GOT3 (cell line): ENCODE measurements around the gene NDUFV2.
"Not testable (repeated sequence)": the region's sequence is repeated elsewhere in the genome, so short reads cannot be mapped to it uniquely, and the experiment has no call there.

Source experiments
- DNase-seq: peaks from one replicate; lab custom pipeline; 2025; ENCODE audit warnings: mixed read lengths; lab: John Stamatoyannopoulos, UW

The NDUFV2 gene

DNA sequence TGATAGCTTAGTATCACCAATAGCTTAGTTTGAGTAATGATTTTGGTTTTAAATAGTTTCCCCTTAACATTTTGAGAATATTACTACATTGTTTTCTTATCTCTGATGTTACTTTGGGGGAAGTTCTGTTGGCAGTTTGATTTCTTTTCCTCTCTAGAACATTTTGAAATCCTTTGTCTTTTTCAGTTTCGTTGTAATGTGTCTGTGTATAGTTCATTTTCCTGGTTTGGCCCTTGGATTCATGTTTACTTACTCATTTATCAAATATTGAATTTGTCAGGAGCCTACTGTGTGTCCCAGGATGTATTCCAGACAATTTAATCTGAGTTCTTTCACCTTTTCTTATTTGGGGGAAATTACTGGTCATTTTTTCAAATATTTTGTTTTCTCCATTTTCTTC, 50.8 kb downstream of the NDUFV2 start:
- no peak for DNase-seq

DNA sequence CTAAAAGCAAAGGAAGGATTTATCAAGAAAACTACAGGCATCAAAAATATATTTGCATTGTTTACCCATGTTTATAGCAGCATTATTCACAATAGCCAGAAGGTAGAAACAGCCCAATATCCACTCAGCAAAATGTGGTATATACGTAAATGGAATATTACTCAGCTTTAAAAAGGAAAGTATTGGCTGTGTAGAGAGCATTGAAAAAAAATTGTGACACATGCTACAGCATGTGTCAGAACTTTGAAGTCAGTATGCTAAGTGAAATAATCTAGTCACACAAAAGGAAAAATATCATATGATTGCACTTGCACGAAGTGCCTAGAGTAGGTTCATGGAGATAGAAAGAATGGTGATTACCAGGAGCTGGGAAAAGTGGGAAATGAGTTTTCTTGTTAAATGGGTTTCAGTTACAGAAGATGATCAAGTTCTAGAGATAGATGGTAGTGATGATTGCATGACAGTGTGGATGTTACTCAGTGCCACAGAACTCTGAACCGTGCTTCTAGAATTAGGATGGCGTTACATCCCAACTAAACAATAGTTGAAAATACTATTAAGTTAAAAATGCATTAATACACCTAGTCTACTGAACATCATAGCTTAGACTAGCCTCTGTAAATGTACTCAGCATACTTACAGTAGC, 54.2 kb downstream of the NDUFV2 start:
- no peak for DNase-seq

DNA sequence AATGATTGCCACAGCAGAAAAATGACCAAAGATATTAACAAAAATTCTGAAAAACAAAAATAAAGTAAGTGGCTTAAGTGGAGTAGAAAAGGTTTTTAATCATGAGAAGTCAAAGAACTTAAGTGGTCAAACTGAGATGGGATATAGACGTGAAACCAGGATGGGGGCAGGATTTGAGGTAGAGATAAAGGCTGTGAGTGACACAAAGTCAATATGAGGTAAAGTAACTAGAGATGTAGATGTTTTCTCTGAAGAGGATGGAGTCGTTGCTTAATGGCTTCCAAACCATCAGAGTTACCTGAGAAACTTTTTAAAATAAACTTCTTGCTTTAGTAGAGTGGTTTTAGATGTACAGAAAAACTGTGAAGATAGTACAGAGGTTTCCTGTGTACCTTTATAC, 55.3 kb downstream of the NDUFV2 start:
- no peak for DNase-seq

DNA sequence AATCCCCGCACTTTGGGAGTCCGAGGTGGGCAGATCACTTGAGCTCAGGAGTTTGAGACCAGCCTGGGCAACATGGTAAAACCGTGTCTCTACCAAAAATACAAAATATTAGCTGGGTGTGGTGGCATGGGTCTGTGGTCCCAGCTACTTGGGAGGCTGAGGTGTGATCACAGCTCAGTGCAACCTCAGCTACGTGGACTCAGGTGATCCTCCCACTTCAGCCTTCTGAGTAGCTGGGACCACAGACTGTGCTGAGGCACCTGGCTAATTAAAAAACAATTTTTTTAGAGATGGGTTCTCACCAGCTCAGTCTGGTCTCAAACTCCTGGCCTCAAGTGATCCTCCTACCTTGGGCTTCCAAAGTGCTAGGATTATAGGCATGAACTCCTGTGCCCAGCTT, 57.5 kb downstream of the NDUFV2 start:
- no peak for DNase-seq

DNA sequence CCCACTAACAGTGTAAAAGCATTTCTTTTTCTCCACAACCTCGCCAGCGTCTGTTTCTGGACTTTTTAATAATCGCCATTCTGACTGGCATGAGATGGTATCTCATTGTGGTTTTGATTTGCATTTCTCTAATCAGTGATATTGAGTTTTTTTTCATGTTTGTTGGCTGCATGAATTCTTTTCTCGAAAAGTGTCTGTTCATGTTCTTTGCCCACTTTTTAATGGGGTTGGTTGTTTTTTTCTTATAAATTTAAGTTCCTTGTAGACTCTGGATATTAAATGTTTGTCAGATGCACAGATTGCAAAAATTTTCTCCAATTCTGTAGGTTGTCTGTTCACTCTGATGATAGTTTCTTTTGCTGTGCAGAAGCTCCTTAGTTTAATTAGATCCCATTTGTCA, 60.2 kb downstream of the NDUFV2 start:
- DNase-seq: not testable (repeated sequence)

DNA sequence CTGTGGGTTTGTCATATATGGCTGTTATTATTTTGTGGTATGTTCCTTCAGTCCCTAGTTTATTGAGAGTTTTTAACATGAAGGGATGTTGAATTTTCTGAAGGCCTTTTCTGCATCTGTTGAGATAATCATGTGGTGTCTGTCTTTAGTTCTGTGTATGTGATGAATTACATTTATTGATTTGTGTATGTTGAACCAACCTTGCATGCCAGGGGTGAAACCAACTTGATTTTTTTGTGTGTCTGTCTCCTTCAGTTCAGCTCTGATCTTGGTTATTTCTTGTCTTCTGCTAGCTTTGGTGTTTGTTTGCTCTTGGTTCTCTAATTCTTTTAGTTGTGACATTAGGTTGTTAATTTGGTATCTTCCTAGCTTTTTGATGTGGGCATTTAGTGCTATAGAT, 61.6 kb downstream of the NDUFV2 start:
- DNase-seq: not testable (repeated sequence)

DNA sequence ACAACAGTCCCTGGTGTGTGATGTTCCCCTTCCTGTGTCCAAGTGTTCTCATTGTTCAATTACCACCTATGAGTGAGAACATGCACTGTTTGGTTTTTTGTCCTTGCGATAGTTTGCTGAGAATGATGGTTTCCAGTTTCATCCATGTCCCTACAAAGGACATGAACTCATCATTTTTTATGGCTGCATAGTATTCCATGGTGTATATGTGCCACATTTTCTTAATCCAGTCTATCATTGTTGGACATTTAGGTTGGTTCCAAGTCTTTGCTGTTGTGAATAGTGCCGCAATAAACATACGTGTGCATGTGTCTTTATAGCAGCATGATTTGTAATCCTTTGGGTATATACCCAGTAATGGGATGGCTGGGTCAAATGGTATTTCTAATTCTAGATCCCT, 63.4 kb downstream of the NDUFV2 start:
- DNase-seq: not testable (repeated sequence)

DNA sequence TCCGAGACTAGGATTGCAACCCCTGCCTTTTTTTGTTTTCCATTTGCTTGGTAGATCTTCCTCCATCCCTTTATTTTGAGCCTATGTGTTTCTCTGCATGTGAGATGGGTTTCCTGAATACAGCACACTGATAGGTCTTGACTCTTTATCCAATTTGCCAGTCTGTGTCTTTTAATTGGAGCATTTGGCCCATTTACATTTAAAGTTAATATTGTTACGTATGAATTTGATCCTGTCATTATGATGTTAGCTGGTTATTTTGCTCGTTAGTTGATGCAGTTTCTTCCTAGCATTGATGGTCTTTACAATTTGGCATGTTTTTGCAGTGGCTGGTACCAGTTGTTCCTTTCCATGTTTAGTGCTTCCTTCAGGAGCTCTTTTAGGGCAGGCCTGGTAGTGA, 67.0 kb downstream of the NDUFV2 start:
- DNase-seq: not testable (repeated sequence)

DNA sequence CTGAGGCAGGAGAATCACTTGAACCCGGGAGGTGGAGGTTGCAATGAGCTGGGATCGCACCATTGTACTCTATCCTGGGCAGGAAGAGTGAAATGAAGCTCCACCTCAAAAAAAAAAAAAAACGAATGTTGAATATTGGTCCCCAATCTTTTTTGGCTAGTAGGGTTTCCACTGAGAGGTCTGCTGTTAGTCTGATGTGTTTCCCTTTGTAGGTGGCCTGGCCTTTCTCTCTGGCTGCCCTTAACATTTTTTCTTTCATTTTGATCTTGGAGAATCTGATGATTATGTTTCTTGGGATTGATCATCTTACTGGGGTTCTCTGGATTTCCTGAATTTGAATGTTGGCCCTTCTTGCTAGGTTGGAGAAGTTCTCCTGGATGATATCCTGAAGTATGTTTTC, 69.4 kb downstream of the NDUFV2 start:
- DNase-seq: not testable (repeated sequence)

DNA sequence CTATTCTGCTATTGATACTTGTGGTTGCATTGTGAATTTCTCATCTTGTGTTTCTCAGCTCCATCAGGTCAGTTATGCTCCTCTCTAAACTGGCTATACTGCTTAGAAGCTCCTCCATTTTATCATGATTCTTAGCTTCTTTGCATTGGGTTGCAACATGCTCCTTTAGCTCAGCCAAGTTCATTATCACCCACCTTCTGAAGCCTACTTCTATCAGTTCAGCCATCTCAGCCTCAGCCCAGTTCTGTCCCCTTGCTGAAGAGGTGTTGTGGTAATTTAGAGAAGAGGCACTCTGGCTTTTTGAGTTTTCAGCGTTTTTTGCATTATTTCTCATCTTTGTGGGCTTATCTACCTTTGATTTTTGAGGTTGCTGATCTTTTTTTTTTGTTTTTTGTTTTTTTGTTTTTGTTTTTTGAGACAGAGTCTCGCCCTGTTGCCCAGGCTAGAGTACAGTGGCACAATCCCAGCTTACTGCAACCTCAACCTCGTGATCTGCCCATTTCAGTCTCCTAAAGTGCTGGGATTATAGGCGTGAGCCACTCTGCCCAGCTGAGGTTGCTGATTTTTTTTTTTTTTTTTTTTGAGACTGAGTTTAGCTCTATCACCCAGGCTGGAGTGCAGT, 70.1 kb downstream of the NDUFV2 start:
- DNase-seq: no peak

DNA sequence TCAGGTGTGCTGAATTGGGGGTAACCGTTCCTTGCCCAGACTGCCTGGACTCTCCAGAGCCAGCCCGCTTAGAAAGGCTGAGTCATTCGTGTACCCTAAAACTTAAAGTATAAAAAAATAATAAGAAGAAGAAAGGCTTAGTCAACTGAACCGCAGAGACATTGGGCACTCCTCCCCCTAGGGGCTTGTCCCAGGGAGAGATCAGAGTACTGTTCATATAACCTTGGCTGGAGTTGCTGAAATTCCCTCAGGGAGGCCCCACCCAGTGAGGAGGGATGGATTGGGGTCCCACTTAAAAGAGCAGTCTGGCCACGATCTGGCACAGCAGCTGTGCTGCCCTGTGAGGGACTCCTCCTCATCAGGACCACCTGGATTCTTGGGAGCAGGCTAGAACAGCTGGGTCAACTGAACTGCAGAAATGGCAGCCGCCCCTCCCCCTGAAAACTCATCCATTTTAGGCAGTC, 71.3 kb downstream of the NDUFV2 start:
- no peak for DNase-seq

DNA sequence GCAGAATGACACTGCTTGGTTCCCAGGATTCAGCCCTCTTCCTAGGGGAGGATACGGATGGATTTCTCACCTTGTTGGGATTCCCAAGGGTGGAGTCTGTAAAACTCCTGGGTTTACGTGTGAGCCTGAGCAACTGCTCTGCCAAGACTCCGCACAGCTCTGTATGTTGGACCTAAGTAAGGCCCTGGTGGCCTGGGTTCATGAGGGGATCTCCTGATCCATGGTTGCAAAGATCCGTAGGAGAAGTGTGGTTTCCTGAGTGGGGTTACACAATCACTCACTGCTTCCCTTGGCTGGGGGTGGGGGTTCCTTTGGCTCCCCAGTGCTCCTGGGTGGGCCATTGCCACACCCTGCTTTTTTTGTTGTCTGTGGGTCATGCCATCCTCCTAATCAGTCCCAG, 71.8 kb downstream of the NDUFV2 start:
- no peak for DNase-seq

DNA sequence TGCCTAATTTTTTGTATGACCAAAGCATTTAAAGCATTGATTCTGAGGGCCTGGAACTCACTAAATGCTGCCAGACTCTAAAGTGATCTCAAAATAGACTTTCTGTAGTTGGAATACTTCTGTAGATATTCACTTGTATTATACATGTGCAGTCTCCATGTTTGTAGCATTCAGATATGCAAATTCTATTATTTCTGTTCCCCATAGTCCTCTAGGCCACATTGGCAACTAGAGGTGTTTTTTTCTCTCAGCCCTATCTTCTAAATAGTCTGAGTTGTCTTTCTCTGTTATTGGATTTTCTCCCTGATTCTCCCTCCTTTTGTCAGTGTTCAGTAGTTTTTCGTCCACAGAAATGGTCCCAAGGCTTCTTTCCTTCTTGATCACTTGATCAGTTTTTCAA, 72.6 kb downstream of the NDUFV2 start:
- no peak for DNase-seq

DNA sequence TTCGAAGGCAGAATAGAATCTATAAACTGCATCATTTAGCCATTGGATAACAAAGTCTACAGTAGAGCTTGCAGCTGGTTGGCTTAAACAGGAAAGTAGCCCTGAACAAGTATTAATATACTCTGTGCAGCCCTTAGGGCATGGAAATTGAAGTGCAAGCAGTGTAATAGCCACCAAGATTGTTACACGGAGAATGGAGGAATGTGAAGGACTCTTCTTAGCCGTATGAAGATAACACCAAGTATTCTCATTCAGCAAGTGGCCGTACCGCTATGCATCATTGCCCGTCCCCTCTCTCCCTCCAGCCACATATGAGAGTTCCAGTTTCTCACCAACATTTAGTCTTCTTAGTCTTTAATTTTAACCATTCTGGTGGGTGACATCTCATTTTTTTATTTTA, 74.5 kb downstream of the NDUFV2 start:
- DNase-seq: no peak

DNA sequence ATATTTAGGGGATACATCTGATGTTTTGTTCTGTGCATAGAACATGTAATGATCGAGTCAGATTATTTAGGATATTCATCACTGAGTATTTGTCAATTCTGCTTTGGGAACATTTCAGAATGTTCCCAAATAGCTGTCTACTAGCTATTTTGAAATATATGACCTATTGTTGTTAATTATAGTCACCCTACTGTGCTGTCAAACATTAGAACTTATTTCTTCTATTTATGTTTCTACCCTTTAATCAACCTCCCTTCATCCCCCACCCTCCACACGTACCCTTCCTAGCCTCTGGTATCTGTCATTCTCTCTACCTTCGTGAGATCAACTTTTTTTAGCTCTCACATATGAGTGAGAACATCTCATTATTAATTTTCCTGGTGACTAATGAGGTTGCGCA, 75.0 kb downstream of the NDUFV2 start:
- DNase-seq: no peak

DNA sequence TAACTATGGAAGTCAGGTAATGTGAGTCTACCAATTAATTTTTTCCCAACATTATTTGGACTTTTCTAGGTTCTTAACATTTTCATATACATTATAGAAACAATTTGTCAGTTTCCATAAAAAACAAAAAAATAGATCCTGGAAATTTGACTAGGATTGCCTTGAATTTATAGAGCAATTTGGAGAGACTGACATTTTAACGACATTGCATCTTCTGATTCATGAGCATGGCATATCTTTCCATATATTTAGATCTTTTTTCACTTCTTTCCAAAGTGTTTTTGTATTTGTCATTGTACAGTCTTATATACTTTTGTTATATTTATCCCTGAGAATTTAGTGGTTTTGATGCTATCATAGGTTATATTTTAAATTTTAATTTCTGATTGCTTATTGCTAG, 76.1 kb downstream of the NDUFV2 start:
- no peak for DNase-seq

DNA sequence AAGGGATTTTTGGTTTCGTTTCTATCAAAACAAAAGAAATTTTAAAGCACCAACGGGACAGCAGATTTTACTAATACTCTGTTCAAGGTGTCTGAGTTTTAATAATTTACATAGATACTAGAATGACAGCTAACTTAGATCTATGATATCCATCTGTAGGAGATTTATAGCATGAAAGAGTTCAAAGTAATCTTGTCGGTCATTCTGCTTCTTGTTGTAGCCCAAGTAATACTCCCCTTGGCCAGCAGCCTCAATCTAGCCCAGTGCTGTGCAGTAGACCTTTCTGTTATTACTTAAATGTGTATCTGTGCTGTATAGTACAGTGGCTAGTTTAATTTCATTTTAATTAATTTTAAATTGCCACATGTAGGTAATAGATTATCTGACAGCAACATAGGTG, 78.8 kb downstream of the NDUFV2 start:
- no peak for DNase-seq

DNA sequence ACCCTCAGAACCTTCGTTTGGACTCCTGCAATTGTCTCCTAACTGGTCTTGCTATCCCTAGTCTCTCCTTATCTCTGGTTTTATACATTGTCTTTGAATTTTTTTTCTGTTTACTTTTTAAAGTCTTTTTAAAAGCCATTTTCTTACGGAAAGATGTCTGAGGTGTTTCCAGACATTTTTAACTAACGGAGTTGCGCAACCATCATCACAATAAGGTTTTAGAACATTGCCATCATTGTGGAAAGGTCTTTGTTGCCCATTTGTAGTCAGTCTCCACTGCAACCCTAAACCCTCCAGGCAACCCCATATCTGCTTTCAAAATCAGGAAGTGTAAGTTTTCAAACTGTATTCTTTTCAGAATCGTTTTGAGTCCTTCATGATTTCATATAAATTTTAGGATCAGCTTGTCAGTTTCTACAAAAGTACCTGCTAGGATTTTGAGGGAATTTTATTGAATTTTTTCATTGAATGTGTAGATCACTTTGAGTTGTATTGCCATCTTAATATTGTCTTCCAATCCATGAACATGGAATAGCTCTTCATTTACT, 80.4 kb downstream of the NDUFV2 start:
- no peak for DNase-seq
